SK-N-MC (cell line): ENCODE measurements around the gene TOP3A.

Source experiments
- EZH2 ChIP-seq: fragments of 200-600 bp; sonication (generic); IDR thresholded peaks from one replicate; pipeline ENCODE4 v1.6.1; 2017; ENCODE audit warnings: antibody characterized with exemption
- POLR2AphosphoS5 ChIP-seq: IDR thresholded peaks from 2 replicates; pipeline ENCODE4 v1.6.1; 2012; ENCODE audit warnings: mild to moderate bottlenecking, low read depth, low read length, borderline replicate concordance

DNA sequence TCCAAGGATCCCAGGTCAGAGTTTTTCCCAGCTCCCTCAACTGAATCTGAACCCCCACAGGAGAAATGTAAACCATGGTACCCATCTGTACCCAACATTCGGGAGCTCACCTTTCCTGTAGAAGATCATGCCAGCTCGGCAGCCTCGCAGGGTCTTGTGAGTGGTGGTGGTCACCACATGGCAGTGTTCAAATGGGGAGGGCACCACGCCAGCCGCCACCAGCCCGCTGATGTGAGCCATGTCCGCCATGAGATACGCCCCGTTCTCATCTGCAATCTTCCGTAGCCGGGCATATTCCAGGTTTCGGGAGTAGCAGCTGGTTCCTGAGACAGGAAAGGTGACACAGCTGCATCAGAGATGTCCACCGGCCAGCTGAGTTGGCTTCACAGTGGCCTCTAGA is 25.1 kb upstream of the TOP3A start:
- TF ChIP-seq POLR2AphosphoS5 = no peak
- TF ChIP-seq EZH2 = no peak
